Retinal pigment epithelial cell (primary cell): ENCODE data around the gene CEBPG.

Source experiments
- DNase-seq: peaks from one replicate; pipeline ENCODE4 v3.0.0-alpha.2; 2010; ENCODE audit warnings: low read depth
- H3K4me3 ChIP-seq: 2 replicates; pipeline ENCODE4 v1.5.1; 2011; ENCODE audit warnings: mild to moderate bottlenecking, low read length, control low read depth, moderate library complexity
- CTCF ChIP-seq: conservative IDR thresholded peaks from 2 replicates; pipeline ENCODE4 v1.5.1; 2011; ENCODE audit warnings: low read depth, low read length, control low read depth, inconsistent platforms

The CEBPG gene

GRCh38 chr19:33381101-33381500, 7.6 kb downstream of the CEBPG start:
- DNase-seq: no peak
- no peak for TF ChIP-seq CTCF
- H3K4me3 ChIP-seq: no peak overlapping the region

GRCh38 chr19:33382006-33382405, 8.5 kb downstream of the CEBPG start:
- no peak overlapping the region for H3K4me3 ChIP-seq
- TF ChIP-seq CTCF: no peak
- DNase-seq: no peak

GRCh38 chr19:33382982-33383381, 9.5 kb downstream of the CEBPG start:
- TF ChIP-seq CTCF: no peak
- no peak for DNase-seq

GRCh38 chr19:33383720-33384292, 10.3 kb downstream of the CEBPG start:
- DNase-seq: no peak
- TF ChIP-seq CTCF: no peak

More at GRCh38 chr19:33382982-33383381, 9.5 kb downstream of the CEBPG start:
- no peak overlapping the region for H3K4me3 ChIP-seq

GRCh38 chr19:33384983-33385382, 11.5 kb downstream of the CEBPG start:
- DNase-seq: no peak
- TF ChIP-seq CTCF: no peak
- no peak overlapping the region for H3K4me3 ChIP-seq

More at GRCh38 chr19:33383720-33384292, 10.3 kb downstream of the CEBPG start:
- H3K4me3 ChIP-seq: no peak overlapping the region

GRCh38 chr19:33385956-33386355, 12.4 kb downstream of the CEBPG start:
- TF ChIP-seq CTCF: no peak
- H3K4me3 ChIP-seq: no peak overlapping the region
- DNase-seq: no peak

- TF ChIP-seq CTCF: no peak
- no peak for DNase-seq
- H3K4me3 ChIP-seq: no peak overlapping the region
Measured at GRCh38 chr19:33386361-33386858, 12.9 kb downstream of the CEBPG start.
